Right renal cortex interstitium (tissue), 3 donors: ENCODE data around the gene PTPRM. TPM values are rescaled to one million over a fixed set of nuclear protein-coding genes. Genes with fewer than 3 reads are reported as not detected.

Source experiments
- DNase-seq, 3 donors: peaks; one replicate each; pipeline ENCODE4 v3.0.0-alpha.2; 2013; ENCODE audit warnings: low read depth in 3 of 3, low spot score in 2 of 3
- polyA plus RNA-seq, 3 donors: library from polyadenylated mRNA; unstranded; fragments of 120-200 nt; gene quantifications; one replicate each; pipeline ENCODE4 v1.2.1, GENCODE V29; 2013; ENCODE audit not compliant: insufficient read length in 3 of 3

The PTPRM gene
- polyA plus RNA-seq, 3 donors = 83.9 to 114 (median 101) TPM

DNA sequence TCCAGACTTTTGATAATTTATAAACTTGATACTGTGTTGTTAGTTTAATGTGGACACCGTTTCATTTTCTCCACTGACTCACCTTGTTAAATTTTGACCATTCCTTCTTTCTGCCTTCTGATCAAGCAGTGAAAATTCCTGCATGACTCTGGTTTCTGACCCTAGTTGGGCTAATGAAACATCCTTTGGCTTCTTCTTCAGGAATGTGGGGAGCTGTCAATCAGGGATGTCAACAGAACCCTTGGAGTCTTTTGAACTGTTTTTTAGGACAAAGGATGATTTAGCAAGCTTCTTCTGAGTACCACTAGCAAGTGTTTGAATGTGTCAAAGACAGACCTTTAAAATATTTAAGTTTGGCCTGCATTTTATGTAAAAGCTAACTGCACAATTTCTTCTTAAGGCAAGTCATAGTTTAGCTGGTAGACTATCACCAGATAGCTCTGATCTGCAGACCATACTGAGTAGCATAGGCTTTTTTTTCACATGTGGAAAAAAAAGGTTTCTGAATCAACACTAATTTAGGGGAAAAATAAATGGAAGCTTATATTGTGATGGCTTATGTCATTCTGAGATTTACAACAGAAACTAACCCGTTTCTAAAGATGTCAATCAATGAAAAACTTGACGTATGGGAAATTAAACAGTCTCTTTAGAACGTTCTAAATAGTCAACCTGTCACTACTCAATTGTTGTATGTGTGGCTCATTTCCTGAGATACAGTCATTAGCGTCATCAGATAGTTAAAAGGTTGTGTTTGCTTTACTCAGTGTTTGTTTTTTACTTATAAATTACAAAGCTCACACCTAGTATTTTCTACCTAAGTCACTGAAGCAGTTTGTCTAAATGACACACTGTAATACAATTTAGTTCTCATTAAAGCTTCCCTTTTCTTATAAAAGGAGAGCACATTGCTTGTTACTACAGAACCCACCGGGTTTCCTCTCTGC, 311.4 kb downstream of the PTPRM start:
- no peak for DNase-seq

DNA sequence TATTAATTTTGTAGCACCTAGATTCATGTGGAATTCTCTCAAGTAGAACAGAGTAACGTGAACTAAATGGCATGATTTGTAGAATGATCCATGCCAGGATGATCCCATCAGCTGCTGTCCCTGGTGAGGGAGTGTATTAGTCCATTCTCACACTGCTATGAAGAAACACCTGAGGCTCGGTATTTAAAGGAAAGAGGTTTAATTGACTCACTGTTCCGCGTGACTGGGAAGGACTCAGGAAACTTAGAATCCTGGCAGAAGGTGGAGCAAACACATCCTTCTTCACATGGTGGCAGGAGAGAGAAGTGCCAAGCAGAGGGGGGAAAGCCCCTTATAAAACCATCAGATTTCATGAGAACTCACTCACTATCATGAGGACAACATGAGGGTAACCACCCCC, 312.6 kb downstream of the PTPRM start:
- DNase-seq = no peak

GRCh38 chr18:7885865-7886264, 318.7 kb downstream of the PTPRM start:
- no peak for DNase-seq

GRCh38 chr18:7886436-7886835, 319.3 kb downstream of the PTPRM start:
- no peak for DNase-seq

DNA sequence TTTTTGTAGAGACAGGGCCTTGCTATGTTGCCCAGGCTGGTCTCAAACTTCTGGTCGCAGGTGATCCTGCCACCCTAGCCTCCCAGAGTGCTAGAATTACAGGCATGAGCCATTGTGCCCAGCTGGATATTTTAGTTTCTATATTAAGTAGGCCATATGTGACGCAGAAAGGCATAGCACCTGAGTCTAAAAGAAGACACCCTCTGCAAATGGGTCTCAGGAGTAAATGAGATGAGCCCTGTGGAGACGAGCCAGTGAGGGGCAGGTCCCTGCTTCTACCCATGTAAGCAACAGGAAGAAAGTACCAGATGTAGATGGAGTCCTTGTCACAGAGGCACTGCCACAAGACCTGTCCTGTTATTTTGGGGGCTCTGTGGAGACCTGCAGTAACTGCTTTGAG, 322.4 kb downstream of the PTPRM start:
- DNase-seq = no peak

- DNase-seq = no peak
These were observed 323.0 kb downstream of the PTPRM start for GRCh38 chr18:7890075-7890474.

DNA sequence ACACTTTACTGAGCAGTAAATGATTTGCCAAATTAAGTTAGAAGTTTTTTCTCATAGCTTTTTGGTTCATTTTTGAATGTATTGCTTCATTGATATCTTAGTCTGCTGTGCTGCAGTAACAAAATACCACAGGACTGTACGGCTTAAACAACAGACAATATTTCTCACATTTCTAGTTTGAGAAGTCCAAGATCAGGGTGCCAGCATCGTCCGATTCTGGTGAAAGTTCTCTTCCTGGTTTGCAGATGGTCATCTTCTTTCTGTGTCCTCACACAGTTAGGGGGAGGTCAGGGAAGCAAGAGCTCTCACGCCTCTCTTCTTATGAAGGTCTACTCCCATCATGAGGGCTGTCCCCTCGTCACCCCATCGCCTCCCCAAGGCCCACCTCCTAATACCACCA, 325.4 kb downstream of the PTPRM start:
- DNase-seq = no peak

DNA sequence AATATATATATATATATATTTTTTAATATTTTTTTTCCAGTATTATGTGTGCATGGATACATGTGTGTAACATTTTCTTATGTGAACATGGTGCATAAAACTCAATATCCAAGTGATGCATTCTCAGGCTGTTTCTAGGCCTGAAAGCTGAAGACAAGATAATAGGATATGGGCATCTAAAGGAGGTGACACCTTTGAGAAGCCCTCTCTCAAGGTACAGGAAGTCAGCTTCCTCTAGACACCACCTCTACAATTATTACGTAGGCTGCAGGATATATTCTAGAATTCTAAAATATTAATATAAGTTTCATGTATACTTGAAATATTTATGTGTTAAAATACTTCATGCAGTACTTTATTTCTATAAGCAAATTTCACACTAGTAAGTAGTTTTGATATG, 327.5 kb downstream of the PTPRM start:
- no peak for DNase-seq

DNA sequence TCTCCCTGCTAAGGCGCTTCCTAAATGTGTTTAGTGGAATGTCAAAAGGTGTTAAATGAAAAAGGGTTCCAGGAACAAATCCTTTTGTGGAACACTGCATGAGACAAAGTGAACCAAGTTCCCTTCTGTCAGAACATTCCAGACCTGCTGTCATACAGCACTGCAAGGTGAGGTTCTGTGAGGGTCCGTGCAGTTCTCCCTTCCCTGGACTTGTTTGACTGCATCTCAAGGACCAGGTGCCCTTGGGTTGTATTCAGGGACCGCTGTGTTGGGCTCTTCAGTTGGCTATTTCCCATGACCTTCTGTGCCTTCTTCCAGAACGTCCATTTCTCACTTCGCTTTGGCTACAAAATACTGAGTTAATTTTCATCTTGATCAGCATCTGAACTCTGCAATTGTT, 328.2 kb downstream of the PTPRM start:
- DNase-seq = no peak

- no peak for DNase-seq
These were observed 329.0 kb downstream of the PTPRM start for GRCh38 chr18:7896161-7896560.

DNA sequence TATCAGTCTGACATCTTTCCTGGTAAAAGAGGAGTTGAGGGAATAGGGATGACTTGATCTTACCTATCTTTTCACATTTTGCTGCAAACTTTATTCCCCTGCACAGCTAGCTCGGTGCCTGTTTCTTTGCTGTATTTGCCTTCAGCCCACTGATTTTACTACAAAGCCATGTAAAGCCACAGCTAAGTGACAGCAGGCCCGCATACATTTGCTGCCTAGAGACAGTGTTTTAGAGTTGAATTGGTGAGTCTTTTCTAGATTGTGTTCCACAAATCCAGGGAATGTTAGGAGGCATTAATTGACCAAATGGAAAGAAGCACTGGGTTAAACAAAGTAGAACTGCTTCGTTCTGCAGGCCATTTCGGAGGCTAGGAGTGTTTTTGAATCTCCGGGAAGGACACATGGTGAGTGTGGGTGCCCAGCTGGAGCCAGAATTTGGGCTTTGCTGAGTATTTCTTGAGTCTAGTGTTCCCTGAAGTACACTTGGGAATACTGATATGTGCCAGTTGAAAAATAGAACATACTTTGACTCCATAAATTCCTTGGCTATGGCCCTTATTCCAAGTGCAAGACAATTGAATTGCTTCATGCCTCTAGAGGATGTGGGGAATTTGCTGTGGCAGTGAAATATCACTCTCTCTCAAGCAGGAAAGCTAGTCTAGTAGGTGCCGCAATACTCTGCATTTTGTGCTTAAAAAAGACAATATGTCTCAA, 329.8 kb downstream of the PTPRM start:
- no peak for DNase-seq

GRCh38 chr18:7898181-7898580, 331.1 kb downstream of the PTPRM start:
- DNase-seq = peak in 1 of 3 donors; percentile 15

GRCh38 chr18:7899078-7899477, 332.0 kb downstream of the PTPRM start:
- no peak for DNase-seq

DNA sequence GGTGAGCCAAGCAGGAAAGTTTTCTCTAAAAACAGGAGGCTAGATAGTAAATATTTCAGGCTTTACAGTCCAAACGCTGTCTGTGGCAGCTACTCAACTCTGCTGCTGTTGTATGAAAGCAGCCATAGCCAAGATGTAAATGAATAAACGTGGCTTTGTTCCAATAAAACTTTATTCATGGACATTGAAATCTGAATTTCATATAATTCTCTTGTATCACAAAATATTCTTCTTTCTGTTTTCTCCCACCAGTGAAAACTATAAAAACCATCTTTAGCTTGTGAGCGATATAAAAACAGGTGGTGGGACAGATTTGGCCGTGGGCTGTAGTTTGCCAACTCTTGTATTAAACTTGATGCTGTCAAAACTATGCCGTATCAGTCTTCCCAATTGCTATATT, 333.0 kb downstream of the PTPRM start:
- no peak for DNase-seq

- DNase-seq = no peak
These were observed 334.5 kb downstream of the PTPRM start for GRCh38 chr18:7901657-7902056.

- no peak for DNase-seq
These were observed 335.3 kb downstream of the PTPRM start for GRCh38 chr18:7902399-7902839.

DNA sequence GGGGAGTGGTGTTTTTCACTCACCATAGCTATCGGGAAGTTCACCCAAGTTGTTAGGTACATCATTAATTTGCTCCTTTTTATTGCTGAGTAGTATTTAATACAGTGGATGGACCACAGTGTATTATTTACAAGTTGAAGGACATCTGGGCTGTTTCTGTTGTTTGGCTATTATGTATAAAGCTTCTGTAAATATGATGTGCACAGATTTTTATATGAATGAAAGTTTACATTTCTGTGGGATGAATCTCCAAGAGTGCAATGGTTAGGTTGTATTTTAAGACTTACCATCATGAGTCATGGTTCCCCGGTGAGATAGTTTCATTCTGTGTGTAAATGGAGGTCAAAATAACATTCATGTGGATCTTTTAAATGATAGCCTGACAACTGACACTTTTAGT, 337.4 kb downstream of the PTPRM start:
- DNase-seq = no peak

DNA sequence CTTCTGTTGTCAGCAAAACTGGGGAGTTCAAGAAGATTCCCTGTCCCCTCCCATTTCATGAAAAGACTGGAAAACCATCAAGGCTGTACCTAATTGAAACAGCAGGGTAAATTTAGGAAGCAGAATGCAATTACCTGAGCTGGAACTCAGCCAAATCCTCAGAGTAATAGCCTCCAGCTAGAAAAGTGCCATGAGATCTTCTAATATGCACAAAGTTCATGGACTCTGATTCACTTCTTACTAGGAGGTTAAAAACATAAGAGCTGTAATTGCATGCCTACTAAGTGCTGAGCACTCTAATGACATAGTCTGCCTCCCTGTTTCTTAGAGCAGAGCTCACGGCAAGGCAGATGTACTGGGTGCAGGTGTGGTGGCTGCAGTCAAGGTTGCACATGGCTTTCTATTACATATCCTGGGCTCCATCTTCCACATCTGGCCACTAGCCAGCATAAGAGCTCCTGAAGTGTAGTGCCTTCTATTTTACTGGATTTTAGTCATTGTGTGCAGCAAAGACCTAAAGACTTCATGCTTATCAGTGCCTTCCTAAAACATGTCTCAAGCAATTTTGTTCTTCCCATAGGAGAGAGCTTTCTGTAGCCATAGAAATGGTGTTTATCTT, 341.7 kb downstream of the PTPRM start:
- DNase-seq = peak in 1 of 3 donors; percentile 17

DNA sequence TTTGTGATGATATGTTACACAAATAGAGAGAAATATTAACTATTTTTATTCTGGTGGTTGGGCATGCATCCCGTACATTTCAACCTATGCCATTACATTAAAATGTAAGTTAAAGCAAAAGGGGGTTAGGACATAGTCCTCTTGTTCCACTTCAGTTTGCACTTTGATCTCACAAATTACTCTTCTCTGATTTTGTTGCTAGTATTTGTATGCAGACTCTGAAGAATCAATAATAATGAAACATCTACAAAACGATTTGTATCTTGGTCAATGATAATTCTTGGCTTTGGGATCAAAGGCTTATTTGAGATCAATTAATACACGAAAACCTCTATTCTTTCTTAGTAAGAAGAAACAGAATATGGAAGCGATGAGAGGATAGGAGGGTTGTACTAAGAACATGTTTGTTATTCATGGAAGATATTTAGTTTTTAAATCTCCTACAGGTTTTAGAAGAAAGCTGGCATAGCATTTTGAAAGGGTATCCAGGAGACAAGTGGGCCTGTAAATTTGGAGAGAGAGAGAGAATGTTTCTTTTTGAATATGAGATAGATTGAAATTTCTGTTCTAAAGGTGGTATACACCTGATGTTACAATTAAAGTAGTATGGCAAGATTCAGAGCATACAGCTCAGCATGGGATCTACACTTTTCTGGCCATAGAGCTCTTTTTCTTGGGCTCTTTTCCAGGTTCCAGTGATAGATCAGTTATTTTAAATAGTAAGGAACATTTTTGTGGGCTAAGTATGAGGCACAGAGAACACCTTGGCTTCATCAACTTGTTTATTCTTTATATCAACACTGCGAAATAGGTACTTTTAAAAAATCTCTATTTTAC, 347.9 kb downstream of the PTPRM start:
- DNase-seq = no peak

GRCh38 chr18:7918701-7919100, 351.6 kb downstream of the PTPRM start:
- DNase-seq = no peak

- no peak for DNase-seq
These were observed 352.4 kb downstream of the PTPRM start for GRCh38 chr18:7919565-7919964.
